Forelimb muscle (tissue), 1 donor: ENCODE measurements around the gene EGFL7. TPM values are rescaled to one million over a fixed set of nuclear protein-coding genes. Genes with fewer than 3 reads are reported as not detected.

Experiments used
- DNase-seq: peaks from one replicate; pipeline ENCODE4 v3.0.0-alpha.2; 2013; ENCODE audit warnings: low read depth
- polyA plus RNA-seq: library from polyadenylated mRNA; unstranded; fragments of 120-200 nt; gene quantifications from one replicate; pipeline ENCODE4 v1.2.1, GENCODE V29; 2013; ENCODE audit not compliant: insufficient read length

Gene EGFL7
- polyA plus RNA-seq, 1 donor = 59.9 TPM

DNA sequence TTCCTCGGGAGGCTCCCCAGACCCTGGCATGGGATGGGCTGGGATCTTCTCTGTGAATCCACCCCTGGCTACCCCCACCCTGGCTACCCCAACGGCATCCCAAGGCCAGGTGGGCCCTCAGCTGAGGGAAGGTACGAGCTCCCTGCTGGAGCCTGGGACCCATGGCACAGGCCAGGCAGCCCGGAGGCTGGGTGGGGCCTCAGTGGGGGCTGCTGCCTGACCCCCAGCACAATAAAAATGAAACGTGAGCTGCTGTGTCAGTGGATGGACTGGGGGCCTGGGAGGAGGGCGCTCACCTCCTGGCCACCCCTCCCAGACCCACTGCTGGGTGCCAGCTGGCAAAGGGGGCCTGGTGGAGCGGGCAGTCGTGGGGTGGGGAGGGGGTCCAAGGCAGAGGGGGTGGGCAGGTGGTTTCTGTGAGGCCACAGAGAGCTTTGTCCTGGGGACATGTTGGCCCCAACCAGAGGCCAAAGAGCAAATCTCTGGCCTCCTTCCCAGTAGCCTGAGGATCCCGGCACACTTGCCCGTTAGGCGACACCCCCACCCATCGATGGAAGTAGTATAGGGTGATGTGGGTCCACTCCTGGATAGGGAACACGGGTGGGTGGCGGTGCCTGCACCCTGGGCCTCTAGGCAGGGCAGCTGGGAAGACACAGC, 9.8 kb downstream of the EGFL7 start:
- no peak for DNase-seq

DNA sequence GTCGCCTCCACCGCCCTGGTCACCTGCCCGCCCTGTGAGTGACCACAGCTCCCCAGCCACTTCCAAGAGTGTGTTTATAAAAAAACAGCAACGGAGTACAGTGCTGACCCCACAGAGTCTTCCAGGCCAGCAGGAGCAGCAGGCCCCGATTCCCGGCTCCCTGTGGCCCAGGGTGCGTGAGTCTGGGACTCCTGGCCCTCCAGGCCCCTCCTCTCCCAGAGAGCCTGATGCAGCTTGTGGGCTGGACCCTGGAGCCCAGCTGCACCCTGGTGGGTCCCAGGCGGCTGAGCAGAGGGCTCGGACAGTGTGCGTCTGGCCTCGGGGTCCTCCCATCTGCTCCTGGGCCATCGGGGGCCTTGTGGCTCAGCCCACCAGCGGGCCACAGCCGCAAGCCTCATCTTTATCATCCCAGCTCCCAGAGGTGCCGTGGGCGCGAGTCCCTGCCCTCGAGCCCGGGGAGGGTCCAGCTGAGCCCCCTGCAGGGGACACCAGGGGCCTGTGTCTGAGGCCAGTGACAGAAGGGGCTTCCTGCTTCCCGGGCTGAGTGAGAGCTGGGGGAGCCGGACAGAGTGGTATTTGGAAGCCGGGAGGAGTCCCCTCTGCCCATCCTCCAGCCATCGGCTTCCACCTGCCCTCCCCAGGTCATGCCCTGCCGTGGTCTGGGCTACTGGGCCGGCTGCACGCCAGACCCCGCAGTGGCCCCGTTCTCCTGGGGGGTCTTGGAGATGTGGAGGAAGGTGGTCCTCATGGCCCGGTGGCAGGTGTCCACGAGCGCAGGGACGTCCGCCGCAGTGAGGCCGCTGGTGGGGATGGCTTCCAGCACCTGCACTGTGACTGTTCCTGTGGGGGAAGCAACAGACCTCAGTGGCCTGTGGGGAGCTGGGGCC, 10.6 kb downstream of the EGFL7 start:
- DNase-seq = no peak

- DNase-seq = no peak
Observed at GRCh38 chr9:136673975-136674785, 11.5 kb downstream of the EGFL7 start.

DNA sequence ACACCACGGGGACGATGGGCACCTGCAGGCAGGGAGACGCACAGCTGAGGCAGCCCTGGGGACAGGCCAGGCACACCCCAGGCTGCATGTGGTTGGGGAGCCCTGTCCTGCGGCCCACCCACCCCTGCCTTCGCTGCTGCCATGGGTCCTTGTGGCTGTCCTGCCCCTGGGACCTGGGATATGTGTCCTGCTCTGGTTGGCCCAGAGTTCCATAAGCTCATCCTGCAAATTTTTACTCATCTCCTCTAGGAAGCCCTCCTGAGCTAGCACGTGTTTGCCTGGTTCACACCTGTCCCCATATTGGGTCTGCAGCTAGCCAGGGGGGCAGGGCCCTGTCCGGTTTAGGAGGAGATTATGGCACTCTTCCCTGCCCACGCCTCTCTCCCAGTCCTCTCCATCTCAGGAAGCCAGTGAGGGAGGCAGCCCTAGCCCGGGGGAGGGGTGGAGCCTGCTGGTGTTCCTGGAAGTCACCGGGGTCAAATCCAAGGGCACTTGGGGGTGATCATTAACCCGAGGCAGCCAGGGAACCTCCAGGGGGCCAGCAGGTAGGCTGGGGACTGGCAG, 12.2 kb downstream of the EGFL7 start:
- DNase-seq = no peak

DNA sequence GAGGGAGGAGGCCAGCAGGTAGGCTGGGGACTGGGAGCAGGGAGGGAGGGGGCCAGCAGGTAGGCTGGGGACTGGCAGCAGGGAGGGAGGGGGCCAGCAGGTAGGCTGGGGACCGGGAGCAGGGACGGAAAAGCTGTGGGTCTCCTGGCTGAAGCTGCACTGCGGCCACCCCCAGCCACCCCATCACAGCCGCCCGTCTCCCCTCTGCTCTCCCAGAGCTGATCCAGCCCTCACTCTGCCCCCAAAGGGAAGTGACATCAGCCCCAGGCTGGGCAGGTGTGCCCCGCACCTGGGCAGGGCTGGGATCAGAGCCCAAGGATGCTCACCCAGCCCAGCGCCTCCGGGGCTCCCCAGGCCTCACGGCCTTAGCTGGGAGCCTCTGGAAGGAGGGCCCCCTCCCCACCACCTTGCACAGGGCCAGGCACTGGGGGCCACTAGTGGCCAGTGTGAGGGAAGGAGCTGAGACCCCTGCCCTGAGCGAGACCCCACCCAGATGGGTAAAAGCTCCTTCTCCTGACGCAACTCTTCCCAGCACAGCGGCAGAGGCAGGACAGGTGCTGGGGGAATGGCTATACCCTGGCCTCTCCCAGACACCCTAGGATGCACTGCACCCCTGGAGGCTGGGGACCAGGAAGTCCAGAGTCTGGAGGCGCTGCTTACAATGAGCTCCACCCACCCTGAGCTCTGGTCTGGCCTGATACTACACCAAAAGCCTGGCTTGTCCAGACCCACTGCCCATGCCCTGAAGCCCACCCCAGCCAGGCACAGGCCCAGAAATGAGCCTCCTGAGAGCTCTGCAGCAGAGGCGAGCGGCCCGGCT, 13.0 kb downstream of the EGFL7 start:
- DNase-seq = no peak

DNA sequence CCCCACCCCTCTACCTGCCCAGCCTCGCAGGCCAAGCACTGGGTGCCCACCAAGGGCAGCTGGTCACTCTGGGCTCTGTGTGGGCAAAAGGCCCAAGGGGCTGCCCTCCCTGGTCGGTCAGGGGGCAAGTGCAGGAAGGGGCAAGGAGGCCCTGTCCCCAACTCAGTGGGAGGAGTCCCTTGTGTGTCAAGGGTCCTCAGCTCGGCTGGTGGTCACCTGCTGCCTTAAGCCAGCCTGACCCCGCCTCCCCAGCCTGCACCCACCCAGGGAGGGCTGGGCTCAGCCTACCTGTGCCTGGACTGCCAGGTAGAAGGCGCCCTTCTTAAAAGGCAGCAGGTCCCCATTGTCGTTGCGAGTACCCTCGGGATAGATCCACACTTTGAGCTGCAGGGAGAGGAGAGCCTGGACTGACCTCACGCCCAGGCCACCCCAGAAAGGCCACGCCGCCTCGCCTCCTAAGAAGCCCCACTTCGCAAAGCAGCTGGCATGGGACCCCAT, 13.6 kb downstream of the EGFL7 start:
- no peak for DNase-seq

GRCh38 chr9:136676920-136677686, 14.4 kb downstream of the EGFL7 start:
- DNase-seq = no peak

GRCh38 chr9:136678034-136678433, 15.3 kb downstream of the EGFL7 start:
- DNase-seq = no peak

GRCh38 chr9:136678624-136679023, 15.9 kb downstream of the EGFL7 start:
- no peak for DNase-seq

GRCh38 chr9:136679431-136679941, 16.8 kb downstream of the EGFL7 start:
- DNase-seq = no peak

DNA sequence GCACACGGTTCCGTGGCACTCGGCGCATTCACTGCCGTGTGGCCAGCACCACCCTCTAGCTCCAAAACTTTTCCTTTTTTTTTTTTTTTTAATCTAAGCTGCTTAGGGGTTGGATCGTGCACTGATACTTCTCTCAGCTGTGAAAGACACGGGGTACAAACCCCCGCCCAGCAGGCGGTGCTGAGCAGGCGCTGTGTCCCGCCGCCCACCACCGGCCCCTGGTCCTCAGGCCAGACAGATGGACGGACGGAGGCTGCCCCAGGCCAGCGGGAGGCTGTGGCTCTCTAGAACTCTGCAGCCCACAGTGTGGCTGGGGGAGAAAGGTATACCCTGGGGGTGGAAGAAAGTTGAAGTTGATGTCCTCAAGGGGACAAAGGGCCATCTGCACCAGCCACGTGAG, 18.3 kb downstream of the EGFL7 start:
- no peak for DNase-seq

DNA sequence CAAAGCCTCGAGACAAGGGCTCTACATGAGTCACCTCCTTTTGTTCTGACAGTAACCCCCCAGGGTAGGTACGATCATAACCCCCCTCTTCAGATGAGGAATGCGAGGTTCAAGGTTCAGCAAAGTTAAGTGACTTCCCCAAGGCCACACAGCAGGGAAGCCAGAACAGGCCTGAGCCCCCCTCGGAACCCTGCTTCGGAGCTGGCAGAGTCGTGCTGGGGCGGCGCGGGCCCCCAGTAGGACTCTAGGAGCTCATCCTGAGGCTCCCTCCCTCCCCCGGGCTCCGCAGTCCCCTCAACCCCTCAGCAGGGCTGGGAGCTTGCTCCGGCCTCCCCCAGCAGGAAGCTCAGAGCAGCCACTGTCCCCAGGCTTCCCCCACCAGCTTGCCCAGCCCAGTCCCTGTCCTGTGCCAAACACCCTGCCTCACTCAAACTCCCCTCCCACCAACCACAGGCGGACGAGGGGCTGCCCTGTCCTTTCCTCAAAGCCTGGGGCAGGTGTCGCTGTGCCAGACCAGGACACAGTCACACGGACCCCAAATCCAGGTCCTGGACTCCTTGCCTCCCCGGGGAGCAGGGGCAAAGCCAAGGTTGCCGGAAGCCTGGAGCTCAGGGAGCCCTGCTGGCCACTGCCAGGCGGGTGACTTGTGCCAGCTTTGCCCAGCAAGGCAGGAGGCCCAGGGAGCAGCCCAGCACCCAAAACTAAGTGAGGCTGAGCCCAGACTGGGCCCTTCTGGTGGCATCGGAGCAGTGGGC, 19.4 kb downstream of the EGFL7 start:
- no peak for DNase-seq

DNA sequence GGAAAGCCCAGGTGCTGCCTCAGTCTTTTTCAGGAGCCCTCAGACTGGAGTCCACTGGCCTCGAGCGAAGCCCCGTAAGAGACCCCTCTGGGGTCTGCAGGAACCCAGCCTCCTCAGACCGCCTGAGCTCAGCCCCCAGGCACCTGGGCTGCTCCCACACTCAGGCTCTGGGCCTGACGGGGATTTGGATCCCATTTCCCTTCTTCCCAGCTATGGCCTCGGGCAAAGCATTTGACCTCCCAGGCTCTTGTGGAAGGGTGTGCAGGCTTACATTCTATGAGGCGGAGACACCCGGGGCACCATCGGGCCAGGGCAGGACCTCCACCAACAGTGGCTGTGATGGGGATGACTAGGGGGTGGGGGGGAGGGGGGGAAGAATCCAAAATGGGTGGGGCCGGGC, 20.0 kb downstream of the EGFL7 start:
- no peak for DNase-seq

GRCh38 chr9:136683173-136683745, 20.5 kb downstream of the EGFL7 start:
- no peak for DNase-seq

DNA sequence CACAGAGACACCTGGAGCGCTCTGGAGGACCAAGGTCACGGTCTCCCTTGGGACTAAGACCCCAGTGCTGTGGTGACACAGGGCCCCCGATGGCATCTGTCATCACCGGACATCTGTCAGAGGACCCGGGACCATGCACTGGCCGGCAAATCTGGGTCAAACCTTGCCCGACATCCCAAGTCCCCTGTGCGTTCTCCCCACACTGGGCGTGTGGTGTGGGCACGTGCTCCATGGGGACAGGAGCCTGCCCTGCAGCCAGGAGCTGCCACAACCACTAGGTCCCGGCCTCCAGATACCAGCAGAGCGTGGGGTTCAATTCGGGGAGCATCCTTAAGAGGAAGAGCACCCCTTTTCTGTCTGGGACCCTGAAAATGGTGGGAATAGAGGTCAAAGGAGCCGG, 21.0 kb downstream of the EGFL7 start:
- no peak for DNase-seq

DNA sequence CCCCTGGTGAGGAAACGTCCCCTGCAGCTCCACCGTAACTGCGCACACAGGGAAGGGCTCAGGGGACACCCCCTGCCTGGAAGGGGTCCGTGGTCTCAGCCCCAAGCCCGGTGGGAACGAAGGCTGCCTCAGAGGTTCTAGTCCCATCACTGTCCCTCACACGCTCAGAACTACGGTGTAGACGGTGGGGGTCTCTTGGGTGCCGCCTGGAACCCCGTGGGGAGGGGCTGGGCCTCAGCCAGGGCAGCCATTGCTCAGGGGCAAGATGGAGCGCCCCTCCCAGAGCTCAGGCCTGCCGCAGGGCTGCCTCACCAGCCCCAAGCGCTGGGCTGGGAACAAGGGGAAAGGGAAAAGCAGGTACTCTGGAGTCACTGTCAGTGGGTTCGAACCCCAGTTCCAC, 21.6 kb downstream of the EGFL7 start:
- no peak for DNase-seq

GRCh38 chr9:136684799-136685198, 22.1 kb downstream of the EGFL7 start:
- DNase-seq = no peak

DNA sequence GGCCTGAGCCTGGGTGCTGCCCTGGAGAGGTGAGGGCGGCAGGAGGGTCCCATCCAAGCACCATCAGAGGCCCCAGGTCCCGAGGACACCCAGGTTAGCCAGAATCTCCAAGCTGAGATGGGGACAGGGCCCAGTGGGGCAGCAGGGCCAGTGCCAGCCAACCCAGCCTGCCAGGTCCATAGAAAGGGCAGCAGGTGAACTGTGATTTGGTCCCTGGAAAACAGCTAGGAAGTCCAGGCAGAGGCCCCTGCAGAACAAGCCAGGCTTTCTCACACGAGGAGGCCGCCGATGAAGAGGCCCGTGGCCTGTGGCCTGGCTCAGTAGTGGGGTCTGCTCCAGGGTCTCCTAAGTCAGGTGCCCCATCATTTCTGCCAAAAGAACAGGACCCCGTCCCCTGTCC, 22.5 kb downstream of the EGFL7 start:
- no peak for DNase-seq
